HG03097 (cell line): ENCODE results near the gene GTPBP6.
"Not testable (repeated sequence)": the region's sequence is repeated elsewhere in the genome, so short reads cannot be mapped to it uniquely, and the experiment has no call there.

Experiments used
- ATAC-seq: cut with Tn5 transposase; IDR thresholded peaks from one replicate; pipeline ENCODE4 v1.9.1; 2021; ENCODE audit not compliant: unreplicated experiment, low FRiP score

GTPBP6 gene

DNA sequence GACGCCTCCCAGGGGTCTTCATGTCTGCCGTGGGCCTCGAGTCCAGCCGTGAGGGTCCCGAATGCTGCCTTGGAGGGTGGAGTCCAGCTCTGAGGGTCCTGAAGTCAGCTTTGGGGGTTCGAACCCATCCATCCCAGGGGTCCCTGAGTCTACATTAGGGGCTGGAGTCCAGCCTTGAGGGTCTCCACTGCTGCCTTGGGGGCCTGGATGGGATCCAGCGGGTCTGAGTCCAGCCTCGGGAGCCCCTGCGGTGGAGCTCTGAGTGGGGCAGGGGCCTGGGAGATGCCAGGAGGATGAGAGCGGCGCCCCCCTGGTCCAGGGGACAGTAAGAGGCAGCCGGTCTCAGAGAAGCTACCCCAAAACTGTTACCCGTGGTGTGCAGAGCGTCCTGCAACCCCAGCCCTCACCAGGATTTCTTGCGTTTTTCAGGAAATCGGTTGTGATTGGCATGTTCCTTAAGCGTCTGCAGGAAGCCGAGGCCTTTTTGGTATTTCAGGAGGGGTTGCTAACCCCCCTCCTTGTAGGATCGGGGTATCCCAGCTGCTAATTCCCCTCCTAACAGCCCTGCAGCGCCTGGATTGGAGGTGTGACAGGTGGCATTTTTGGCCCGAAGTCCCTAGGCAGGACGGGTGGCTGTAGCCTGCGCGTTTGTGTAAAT, 1.7 kb upstream of the GTPBP6 start:
- ATAC-seq, result no peak

DNA sequence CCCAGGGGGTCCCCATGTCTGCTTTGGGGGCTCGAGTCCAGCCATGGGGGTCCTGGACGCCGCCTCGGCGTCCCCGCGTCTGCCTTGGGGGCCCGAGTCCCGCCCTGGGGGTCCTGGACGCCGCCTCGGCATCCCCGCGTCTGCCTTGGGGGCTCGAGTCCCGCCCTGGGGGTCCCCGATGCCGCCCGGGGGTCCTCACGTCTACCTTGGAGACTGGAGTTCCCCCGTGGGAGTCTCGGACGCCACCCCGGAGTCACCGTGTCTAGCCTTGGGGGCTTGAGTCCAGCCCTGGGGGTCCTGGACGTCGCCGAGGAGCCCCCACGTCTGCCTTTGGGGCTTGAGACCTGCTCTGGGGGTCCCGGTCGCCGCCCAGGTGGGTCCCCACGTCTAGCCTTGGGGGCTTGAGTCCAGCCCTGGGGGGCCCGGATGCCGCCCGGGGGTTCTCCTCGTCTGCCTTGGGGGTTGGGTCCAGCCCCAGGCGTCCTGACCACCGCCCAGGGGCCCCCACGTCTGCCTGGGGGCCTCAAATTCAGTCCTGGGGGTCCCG, 1.1 kb upstream of the GTPBP6 start:
- ATAC-seq, result no peak

DNA sequence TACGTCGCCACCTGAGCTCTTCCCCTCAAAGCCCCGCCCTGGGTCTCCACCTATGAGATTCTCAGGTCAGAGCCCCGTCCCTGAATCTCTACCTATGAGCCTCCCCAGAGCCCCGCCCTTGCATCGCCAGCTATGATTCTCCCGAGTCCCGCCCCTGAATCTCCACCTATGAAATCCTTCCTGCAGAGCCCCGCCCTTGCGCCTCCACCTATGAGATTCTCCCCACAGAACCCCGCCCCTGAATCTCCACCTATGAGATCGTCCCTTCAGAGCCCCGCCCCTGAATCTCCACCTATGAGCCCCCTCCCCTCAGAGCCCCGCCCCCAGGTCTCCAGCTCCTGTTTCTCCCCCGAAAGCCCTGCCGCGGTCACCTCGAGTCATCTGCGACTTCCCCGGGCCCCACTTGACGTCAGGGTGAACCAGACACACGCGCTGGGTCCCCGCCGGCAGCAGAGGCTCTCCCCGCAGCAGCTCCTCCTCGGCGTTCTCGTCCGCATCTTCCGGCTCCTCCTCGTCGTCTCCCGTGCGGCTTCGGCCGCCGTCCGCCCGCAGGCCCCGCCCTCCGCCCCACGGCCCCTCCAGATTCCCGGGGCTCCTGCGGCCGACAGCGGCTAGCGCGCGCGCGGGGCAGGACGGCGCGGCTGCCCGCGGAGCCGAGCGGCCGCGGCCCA, 393 bp downstream of the GTPBP6 start:
- peak; percentile 56 for ATAC-seq

DNA sequence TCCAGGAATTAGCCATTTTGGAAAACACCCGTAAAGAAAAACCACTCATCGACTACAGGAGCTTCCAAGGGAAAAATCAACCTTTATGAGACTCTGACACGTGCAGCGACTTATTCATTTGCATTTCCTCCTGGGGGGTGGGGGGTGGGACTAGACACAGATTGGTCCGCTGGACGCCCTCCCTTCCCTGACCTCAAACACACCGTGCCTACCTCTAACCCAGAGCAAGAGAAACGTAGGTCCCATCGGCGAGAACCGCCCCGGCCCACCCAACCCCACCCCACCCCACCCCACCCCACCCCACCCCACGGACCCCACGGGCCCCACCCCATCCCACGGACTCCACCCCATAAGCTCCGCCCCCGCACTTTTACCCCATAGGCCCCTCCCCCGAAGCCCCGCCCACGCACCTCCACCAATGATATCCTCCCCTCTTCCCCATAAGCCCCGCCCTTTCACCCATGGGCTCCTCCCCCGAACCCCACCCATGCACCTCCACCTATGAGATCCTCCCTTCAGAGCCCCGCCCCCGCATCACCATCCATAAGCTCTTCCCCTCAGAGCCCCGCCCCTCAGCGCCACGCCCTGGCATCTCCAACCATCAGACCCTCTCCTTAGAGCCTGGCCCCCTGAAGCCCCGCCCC, 1.1 kb downstream of the GTPBP6 start:
- no peak for ATAC-seq

- ATAC-seq, result no peak
Observed at GRCh38 chrX:316351-317325, 2.0 kb downstream of the GTPBP6 start.

DNA sequence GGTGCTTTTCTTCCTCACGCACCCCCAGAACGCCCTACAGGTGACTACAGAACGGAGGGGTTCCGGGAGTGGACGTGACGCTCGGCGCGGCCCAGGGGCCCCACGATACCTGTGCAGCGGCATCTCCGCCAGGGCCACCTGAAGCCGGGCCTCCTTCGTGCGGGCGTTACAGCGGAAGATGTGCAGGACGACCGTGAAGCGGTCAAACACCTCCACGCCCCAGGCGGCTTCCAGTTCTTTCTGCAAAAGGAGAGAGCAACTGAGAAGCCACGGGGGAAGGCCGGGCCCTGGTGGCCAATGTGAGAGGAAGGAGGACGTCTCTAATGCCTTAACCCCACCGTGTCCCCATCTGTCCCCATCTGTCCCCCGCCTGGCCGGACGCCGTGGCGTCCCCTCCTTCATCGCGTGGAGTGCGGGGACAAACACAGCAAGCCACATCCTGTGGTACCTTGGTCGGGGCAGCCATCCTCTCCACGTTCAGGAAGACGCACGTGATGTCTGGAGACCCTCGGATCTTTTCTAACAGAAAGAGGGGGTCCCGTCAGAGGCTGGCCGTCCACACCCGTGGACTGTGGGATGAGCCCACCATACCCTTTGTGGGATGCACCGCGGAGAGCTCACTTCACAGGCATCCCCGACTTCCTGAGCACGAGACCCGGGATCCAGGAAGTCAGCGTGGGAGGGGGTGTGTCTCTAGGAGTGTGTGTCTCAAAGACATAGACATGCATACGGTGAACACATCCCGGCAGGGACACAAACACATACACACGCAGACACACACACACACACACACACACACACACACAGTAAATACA, 3.6 kb downstream of the GTPBP6 start:
- no peak for ATAC-seq

- ATAC-seq, result no peak
Observed at GRCh38 chrX:314049-314448, 4.5 kb downstream of the GTPBP6 start.

DNA sequence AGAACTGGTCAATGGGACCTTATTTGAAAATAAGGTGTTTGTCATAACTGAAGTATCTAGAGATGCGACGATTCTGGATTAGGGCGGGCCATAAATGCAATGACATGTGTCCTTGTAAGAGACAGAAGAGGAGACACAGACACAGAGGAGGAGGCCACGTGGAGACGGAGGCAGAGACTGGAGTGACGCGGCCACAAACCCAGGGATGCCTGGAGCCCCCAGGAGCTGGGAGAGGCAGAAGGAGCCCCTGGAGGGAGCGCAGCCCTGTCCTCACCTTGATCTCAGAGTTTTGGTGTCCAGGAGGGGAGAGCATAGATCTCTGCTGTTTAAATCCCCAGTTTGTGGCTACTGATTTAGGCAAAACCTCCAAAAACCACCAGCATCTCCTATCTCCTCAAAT, 5.0 kb downstream of the GTPBP6 start:
- no peak for ATAC-seq

- no peak for ATAC-seq
Observed at GRCh38 chrX:312621-313331, 5.8 kb downstream of the GTPBP6 start.

DNA sequence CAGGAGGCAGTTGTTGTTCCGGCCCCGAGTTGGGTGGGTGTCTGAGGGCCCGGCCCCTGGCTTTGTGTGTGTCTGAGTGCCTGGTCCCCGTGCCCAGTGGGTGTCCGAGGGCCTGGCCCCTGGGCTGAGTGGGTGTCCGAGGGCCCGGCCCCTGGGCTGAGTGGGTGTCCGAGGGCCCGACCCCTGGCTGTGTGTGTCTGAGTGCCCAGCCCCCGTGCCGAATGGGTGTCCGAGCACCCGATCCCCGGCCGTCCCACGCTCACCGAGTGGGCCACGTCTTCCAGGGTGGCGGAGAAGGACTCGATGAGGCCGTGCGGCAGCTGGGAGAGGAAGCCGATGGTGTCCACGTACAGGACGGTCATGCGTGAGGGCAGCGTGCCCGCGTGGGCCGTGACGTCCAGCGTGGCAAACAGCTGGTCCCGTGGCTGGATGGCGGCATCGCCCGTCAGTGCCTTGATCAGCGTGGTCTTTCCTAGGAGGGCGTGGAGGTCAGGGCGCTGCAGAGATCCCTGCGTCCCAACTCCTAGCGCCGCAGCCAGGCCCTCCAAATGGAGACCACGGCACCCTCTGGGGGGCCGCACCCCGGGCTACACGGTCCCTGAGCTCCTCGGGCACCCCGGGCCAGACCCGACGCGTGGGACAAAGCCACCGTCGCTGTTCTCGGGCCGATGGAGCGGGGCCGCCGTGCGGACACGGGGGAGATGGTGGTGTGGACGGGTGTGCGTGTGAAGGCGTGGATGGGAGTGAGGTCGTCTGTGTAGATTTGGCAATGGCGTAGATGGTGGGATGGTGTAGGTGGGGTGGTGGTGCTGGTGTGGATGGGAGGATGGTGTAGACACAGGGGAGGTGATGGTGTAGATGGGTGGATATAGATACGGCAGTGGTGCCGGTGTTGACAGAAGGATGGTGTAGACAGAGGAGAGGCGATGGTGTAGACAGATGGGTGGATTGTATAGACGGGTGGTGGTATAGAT, 7.2 kb downstream of the GTPBP6 start:
- no peak for ATAC-seq

GRCh38 chrX:310621-311155, 7.9 kb downstream of the GTPBP6 start:
- no peak for ATAC-seq

DNA sequence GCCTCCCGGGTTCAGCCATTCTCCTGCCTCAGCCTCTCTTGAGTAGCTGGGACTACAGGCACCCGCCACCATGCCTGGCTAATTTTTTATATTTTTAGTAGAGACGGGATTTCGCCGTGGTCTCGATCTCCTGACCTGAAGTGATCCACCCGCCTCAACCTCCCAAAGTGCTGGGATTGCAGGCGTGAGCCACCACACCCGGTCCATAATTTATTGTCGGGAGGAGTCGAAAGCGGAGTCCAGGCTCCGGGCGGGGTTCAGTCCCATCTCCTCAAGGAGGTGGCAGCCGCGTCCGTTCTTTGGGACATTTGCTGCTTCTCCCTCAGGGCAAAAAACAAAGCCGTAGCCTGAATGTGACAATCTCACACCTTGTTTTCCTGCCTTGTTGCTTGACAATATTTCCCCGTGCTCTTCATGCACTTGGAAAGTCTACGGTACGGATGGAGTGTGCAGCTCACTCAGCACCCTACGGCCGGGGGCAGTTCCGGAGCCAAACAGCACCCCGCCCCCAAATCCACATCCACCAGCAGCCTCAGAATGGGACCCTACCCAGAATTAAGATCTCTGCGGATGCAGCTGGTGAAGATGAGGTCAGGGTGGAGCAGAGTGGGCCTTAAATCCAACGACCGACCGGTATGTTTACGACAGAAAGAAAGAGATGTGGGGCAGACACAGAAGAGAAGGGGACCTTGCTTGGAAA, 9.6 kb downstream of the GTPBP6 start:
- no peak for ATAC-seq

GRCh38 chrX:307261-308111, 11.1 kb downstream of the GTPBP6 start:
- ATAC-seq, result no peak

GRCh38 chrX:306614-307251, 11.9 kb downstream of the GTPBP6 start:
- ATAC-seq, result not testable (repeated sequence)

DNA sequence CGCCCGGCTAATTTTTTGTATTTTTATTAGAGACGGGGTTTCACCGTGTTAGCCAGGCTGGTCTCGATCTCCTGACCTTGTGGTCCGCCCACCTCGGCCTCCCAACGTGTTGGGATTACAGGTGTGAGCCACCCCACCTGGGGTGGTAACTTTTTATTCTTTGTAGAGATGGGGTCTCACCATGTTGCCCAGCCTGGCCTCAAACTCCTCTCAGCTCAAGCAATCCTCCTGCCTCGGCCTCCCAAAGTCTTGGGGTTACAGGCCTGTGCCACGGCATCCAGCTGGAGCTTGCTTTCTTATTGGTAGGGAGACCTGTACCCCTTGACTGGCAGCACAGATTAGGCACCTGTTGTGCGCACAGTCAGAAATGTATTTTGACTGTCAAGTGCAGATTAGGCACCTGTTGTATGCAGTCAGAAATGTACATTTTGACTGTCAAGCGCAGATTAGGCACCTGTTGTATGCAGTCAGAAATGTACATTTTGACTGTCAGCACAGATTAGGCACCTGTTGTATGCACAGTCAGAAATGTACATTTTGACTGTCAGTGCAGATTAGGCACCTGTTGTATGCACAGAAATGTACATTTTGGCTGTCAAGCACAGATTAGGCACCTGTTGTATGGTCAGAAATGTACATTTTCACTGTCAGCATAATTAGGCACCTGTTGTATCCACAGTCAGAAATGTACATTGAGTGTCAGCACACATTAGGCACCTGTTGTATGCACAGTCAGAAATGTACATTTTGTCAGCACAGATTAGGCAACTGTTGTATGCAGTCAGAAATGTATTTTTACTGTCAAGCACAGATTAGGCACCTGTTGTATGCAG, 12.6 kb downstream of the GTPBP6 start:
- not testable (repeated sequence) for ATAC-seq
